ENCODE measurements around the gene DYNC2H1.
"Not testable (repeated sequence)": the region's sequence is repeated elsewhere in the genome, so short reads cannot be mapped to it uniquely, and the experiment has no call there.

Gene DYNC2H1

GRCh38 chr11:103368145-103368544 is 258.9 kb downstream of the DYNC2H1 start:
- H3K27ac ChIP-seq: no peak overlapping the region
- TF ChIP-seq, protein P1, sequence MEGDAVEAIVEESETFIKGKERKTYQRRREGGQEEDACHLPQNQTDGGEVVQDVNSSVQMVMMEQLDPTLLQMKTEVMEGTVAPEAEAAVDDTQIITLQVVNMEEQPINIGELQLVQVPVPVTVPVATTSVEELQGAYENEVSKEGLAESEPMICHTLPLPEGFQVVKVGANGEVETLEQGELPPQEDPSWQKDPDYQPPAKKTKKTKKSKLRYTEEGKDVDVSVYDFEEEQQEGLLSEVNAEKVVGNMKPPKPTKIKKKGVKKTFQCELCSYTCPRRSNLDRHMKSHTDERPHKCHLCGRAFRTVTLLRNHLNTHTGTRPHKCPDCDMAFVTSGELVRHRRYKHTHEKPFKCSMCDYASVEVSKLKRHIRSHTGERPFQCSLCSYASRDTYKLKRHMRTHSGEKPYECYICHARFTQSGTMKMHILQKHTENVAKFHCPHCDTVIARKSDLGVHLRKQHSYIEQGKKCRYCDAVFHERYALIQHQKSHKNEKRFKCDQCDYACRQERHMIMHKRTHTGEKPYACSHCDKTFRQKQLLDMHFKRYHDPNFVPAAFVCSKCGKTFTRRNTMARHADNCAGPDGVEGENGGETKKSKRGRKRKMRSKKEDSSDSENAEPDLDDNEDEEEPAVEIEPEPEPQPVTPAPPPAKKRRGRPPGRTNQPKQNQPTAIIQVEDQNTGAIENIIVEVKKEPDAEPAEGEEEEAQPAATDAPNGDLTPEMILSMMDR (conservative IDR thresholded peaks at IDR 0.05): no peak
- TF ChIP-seq ZFX (IDR thresholded peaks at IDR 0.05): no peak

GRCh38 chr11:103370076-103370475 is 260.9 kb downstream of the DYNC2H1 start:
- no peak overlapping the region for H3K27ac ChIP-seq
- no peak for TF ChIP-seq ZFX (IDR thresholded peaks at IDR 0.05)
- TF ChIP-seq, protein P1 (conservative IDR thresholded peaks at IDR 0.05): no peak

GRCh38 chr11:103372906-103373305 is 263.7 kb downstream of the DYNC2H1 start:
- TF ChIP-seq, protein P1 (conservative IDR thresholded peaks at IDR 0.05): no peak
- no peak for TF ChIP-seq ZFX (IDR thresholded peaks at IDR 0.05)
- no peak overlapping the region for H3K27ac ChIP-seq

- not testable (repeated sequence) for H3K27ac ChIP-seq
These were observed 265.0 kb downstream of the DYNC2H1 start for GRCh38 chr11:103374227-103374626.

GRCh38 chr11:103378931-103379330 is 269.7 kb downstream of the DYNC2H1 start:
- H3K27ac ChIP-seq: no peak overlapping the region
- TF ChIP-seq ZFX (IDR thresholded peaks at IDR 0.05): no peak
- TF ChIP-seq, protein P1 (conservative IDR thresholded peaks at IDR 0.05): no peak

DNA sequence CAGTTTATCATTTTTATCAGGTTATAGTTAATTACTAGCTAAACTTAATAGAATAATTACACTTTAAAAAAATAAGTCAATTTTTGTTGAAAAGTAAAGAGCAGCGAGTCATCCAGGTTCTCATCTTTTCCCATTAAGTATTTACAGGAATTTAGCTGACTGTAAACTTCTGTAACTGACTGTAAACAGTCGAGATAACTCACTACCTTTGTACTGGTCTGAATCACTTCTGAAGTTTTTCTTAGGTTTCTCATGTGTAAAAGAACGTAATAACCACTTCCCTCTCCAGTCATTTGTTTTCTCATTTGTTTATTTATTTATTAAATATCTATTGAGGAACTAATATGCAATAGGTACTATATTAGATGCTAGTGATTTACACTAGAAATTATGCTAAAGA is 270.8 kb downstream of the DYNC2H1 start:
- TF ChIP-seq, protein P1 (conservative IDR thresholded peaks at IDR 0.05): no peak
- no peak for TF ChIP-seq ZFX (IDR thresholded peaks at IDR 0.05)
- H3K27ac ChIP-seq: no peak overlapping the region

GRCh38 chr11:103384652-103385051 is 275.4 kb downstream of the DYNC2H1 start:
- TF ChIP-seq, protein P1 (conservative IDR thresholded peaks at IDR 0.05): no peak
- no peak for TF ChIP-seq ZFX (IDR thresholded peaks at IDR 0.05)
- no peak overlapping the region for H3K27ac ChIP-seq

GRCh38 chr11:103395612-103396011 is 286.4 kb downstream of the DYNC2H1 start:
- H3K27ac ChIP-seq: no peak overlapping the region
- TF ChIP-seq, protein P1 (conservative IDR thresholded peaks at IDR 0.05): no peak
- no peak for TF ChIP-seq ZFX (IDR thresholded peaks at IDR 0.05)

Data from C4-2B (cell line).